GM19467 (cell line): ENCODE measurements around the gene TMEM30A.

Source experiments
- ATAC-seq: cut with Tn5 transposase; IDR thresholded peaks from one replicate; pipeline ENCODE4 v1.9.1; 2021; ENCODE audit warnings: mild to moderate bottlenecking, moderate library complexity; ENCODE audit not compliant: unreplicated experiment

Gene TMEM30A

GRCh38 chr6:75292555-75292954 is 8.0 kb upstream of the TMEM30A start:
- no peak for ATAC-seq

GRCh38 chr6:75291744-75292143 is 7.2 kb upstream of the TMEM30A start:
- ATAC-seq: no peak

- ATAC-seq: no peak
Measured at GRCh38 chr6:75291331-75291730, 6.7 kb upstream of the TMEM30A start.

GRCh38 chr6:75290136-75290945 is 5.7 kb upstream of the TMEM30A start:
- ATAC-seq: no peak

GRCh38 chr6:75288023-75288422 is 3.4 kb upstream of the TMEM30A start:
- ATAC-seq: no peak

- ATAC-seq: no peak
Measured at GRCh38 chr6:75287424-75287823, 2.8 kb upstream of the TMEM30A start.

- no peak for ATAC-seq
Measured at GRCh38 chr6:75286955-75287354, 2.4 kb upstream of the TMEM30A start.

GRCh38 chr6:75285283-75285639 is 669 bp upstream of the TMEM30A start:
- ATAC-seq: peak; percentile 3

GRCh38 chr6:75283907-75284631 is 523 bp downstream of the TMEM30A start:
- ATAC-seq: no peak

- ATAC-seq: no peak
Measured at GRCh38 chr6:75282706-75283105, 1.9 kb downstream of the TMEM30A start.

- no peak for ATAC-seq
Measured at GRCh38 chr6:75281653-75282052, 2.9 kb downstream of the TMEM30A start.

- no peak for ATAC-seq
Measured at GRCh38 chr6:75280131-75280855, 4.3 kb downstream of the TMEM30A start.

- no peak for ATAC-seq
Measured at GRCh38 chr6:75279418-75279817, 5.2 kb downstream of the TMEM30A start.

- ATAC-seq: no peak
Measured at GRCh38 chr6:75278474-75279077, 6.0 kb downstream of the TMEM30A start.

- no peak for ATAC-seq
Measured at GRCh38 chr6:75275067-75275466, 9.5 kb downstream of the TMEM30A start.

- ATAC-seq: no peak
Measured at GRCh38 chr6:75273009-75273408, 11.6 kb downstream of the TMEM30A start.

GRCh38 chr6:75272145-75272840 is 12.3 kb downstream of the TMEM30A start:
- ATAC-seq: no peak

GRCh38 chr6:75268988-75269354 is 15.6 kb downstream of the TMEM30A start:
- ATAC-seq: no peak

- ATAC-seq: no peak
Measured at GRCh38 chr6:75268121-75268987, 16.2 kb downstream of the TMEM30A start.

- no peak for ATAC-seq
Measured at GRCh38 chr6:75267461-75267860, 17.1 kb downstream of the TMEM30A start.
